ENCODE results near the gene AGO4.
"Not testable (repeated sequence)": the region's sequence is repeated elsewhere in the genome, so short reads cannot be mapped to it uniquely, and the experiment has no call there.

Gene AGO4

DNA sequence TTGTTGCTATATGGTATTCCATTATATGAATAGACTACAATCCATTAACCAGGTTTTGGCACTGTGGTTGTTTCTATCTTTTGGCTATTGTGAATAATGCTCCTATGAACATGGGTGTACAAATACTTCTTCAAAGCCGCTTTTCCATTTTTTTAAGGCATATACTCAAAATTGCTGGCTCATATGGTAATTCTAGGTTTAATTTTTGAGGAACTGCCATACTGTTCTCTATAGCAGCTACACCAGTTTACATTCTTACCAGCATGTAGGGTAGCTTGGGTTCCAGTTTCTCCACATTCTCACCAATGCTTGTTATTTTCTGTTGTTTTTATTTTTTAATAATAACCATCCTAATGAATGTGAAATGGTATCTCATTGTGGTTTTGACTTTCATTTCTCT is 55.3 kb downstream of the AGO4 start:
- no peak for DNase-seq (ENCODE audit: low spot score)
- no peak overlapping the region for H3K27ac ChIP-seq
- ChIA-PET CTCF (no interaction called here), POLR2A (ENCODE audit: low non-redundant PET) (no interaction called here)
- TF ChIP-seq, protein P1, sequence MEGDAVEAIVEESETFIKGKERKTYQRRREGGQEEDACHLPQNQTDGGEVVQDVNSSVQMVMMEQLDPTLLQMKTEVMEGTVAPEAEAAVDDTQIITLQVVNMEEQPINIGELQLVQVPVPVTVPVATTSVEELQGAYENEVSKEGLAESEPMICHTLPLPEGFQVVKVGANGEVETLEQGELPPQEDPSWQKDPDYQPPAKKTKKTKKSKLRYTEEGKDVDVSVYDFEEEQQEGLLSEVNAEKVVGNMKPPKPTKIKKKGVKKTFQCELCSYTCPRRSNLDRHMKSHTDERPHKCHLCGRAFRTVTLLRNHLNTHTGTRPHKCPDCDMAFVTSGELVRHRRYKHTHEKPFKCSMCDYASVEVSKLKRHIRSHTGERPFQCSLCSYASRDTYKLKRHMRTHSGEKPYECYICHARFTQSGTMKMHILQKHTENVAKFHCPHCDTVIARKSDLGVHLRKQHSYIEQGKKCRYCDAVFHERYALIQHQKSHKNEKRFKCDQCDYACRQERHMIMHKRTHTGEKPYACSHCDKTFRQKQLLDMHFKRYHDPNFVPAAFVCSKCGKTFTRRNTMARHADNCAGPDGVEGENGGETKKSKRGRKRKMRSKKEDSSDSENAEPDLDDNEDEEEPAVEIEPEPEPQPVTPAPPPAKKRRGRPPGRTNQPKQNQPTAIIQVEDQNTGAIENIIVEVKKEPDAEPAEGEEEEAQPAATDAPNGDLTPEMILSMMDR (conservative IDR thresholded peaks at IDR 0.05; ENCODE audit: low read depth): no peak

DNA sequence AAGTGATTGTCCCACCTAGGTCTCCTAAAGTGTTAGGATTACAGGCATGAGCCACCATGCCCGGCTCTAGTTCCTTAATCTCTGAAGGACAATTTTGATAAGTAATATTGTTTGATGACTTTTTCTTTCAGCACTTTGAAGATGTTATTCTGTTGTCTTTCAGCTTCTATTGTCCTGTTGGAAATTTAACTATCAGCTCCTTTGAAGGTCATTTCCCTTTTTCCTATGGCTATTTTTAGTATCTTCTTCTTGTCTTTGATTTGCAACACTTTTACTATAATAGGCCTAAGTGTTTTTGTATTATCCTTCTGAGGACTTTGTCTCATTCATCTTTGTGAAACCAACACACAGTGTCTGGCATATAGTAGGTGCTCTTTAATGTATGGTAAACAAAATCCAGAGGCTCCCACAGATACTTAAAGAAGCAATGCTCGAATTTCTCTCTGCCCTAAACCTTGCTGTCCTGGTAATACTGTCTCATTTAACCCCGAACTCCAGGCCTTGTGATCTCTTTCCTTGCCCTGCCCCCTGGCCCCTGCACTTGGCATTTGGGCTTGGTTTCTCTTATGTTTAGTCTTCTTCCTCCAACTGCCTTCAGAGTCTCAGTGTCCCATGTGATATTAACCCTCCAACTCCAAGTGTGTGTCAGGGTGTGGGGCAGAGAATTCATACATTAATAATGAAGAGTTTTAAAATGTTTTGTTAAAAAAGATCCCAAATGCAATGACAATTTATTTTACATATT is 56.2 kb downstream of the AGO4 start:
- TF ChIP-seq, protein P1 (conservative IDR thresholded peaks at IDR 0.05; ENCODE audit: low read depth): no peak
- no peak overlapping the region for H3K27ac ChIP-seq
- ChIA-PET POLR2A (ENCODE audit: low non-redundant PET) (no interaction called here), CTCF (interaction anchor here (0.6 kb wide), 1 partner anchor 1850 kb away, joined by 3 read pairs; no protein-coding TSS in a partner anchor)
- DNase-seq (ENCODE audit: low spot score): no peak

DNA sequence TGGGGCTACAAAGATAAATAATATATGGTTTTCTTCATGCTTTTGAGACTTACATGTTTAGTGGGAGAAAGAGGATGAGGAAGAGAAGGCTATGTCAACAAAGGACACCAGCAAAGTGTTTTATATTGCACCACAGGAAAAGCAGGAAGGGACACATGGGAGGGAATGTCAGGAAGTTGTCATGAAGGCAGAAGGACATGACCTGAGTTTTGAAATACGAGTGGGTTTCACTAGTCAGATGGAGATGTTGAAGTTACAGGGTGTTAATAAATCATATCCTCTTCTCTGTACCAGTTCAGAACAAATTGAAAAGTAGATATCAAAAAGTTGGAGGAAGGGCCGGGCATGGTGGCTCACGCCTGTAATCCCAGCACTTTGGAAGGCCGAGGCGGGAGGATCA is 57.0 kb downstream of the AGO4 start:
- DNase-seq (ENCODE audit: low spot score): no peak
- TF ChIP-seq, protein P1 (conservative IDR thresholded peaks at IDR 0.05; ENCODE audit: low read depth): no peak
- POLR2A ChIA-PET (ENCODE audit: low non-redundant PET): no interaction called here
- H3K27ac ChIP-seq: no peak overlapping the region
- CTCF ChIA-PET: interaction anchor here (0.6 kb wide), 1 partner anchor 16 kb away, joined by 3 read pairs; no protein-coding TSS in a partner anchor

DNA sequence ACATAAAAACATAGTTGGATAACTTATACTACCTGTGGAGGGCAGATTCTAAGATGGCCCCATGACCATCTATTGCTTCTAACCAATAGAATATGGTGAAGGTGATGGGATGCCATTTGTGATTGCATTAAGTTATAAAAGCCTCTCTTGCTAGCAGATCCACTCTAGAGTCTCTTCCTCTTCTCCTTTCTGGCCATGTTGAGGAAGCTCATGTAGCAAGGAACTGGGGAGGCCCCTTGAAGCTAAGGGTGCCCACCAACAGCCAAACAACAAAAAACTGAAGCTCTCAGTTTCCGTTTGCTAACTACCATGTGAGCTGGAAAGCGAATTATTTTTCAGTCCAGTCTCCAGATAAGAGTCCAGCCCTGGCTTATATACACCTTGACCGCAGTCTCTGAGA is 59.2 kb downstream of the AGO4 start:
- no peak overlapping the region for H3K27ac ChIP-seq
- ChIA-PET CTCF (interaction anchor here (0.7 kb wide), 1 partner anchor 282 kb away, joined by 3 read pairs; the partner anchor contains the start of gene TRAPPC3), POLR2A (ENCODE audit: low non-redundant PET) (no interaction called here)
- TF ChIP-seq, protein P1 (conservative IDR thresholded peaks at IDR 0.05; ENCODE audit: low read depth): no peak
- DNase-seq (ENCODE audit: low spot score): no peak

DNA sequence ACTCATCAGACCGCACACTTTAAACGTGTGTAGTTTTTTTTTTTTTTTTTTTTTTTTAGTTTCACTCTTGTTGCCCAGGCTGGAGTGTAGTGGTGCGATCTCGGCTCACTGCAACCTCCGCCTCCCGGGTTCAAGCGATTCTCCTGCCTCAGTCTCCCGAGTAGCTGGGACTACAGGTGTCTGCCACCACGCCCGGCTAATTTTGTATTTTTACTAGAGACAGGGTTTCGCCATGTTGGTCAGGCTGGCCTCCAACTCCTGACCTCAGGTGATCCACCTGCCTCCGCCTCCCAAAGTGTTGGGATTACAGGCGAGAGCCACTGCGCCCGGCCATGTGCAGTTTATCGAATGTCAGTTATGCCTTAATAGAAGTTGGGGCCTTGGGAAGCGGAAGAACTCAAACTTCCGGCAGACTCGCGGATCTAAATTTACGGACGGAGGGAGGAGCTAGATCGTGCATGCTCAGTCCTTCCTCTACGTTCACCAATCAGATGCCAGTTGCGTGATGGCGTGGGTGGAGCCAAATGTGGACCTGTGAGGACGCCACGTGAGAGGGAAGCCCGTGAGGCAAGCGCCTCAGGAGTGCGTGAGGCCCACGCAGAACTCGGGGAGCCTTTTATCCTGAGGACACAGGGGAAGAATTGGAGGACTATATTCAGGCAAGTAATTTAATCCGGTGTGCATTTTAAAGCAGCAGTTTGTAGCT is 61.6 kb downstream of the AGO4 start:
- CTCF ChIA-PET; H3K27ac ChIP-seq; DNase-seq (ENCODE audit: low spot score); POLR2A ChIA-PET (ENCODE audit: low non-redundant PET): not testable (repeated sequence)

DNA sequence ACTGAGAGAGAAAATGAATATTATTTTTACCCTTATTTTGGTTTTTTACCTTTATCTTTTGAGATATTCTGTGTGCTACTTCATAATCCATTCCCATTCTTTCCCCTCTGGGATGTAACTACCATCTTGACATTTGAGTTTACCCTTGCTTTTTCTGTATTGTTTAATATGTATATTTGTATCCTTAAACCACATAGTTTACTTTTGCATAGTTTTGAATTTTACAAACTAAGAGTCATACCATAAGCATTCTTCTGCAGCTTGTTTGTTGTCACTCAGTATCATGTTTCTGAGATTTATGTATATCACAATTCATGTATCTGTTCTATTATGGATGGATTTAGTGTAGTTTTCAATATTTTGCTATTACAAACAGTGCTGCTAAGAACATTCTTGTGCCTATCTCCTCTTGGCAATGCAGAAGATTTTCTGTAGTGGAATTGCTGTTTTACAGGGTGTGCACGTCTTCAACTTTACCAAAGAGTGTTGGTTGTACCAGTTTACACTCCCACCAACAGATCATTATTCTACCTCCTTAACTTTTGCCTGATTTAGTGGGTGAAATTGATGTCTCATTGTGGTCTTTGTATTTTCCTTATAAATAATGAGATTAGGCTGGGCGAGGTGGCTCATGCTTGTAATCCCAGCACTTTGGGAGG is 63.0 kb downstream of the AGO4 start:
- POLR2A ChIA-PET (ENCODE audit: low non-redundant PET): no interaction called here
- DNase-seq (ENCODE audit: low spot score): no peak
- H3K27ac ChIP-seq: no peak overlapping the region
- TF ChIP-seq, protein P1 (conservative IDR thresholded peaks at IDR 0.05; ENCODE audit: low read depth): no peak
- CTCF ChIA-PET: no interaction called here

Data from RWPE1 (cell line).